Measurements from ENCODE around the gene ADAM12.

Gene ADAM12

GRCh38 chr10:126169899-126170298, 218.4 kb downstream of the ADAM12 start:
- no peak for DNase-seq

- no peak for DNase-seq
These were observed 221.5 kb downstream of the ADAM12 start for GRCh38 chr10:126166797-126167196.

GRCh38 chr10:126165874-126166273, 222.4 kb downstream of the ADAM12 start:
- DNase-seq, result no peak

- DNase-seq, result no peak
These were observed 224.8 kb downstream of the ADAM12 start for GRCh38 chr10:126163506-126163905.

GRCh38 chr10:126161691-126162090, 226.6 kb downstream of the ADAM12 start:
- no peak for DNase-seq

- DNase-seq, result no peak
These were observed 227.2 kb downstream of the ADAM12 start for GRCh38 chr10:126160971-126161630.

GRCh38 chr10:126160571-126160970, 227.7 kb downstream of the ADAM12 start:
- no peak for DNase-seq

GRCh38 chr10:126158133-126158892, 230.0 kb downstream of the ADAM12 start:
- DNase-seq, result no peak

- DNase-seq, result no peak
These were observed 231.1 kb downstream of the ADAM12 start for GRCh38 chr10:126157189-126157588.

GRCh38 chr10:126156503-126156902, 231.8 kb downstream of the ADAM12 start:
- DNase-seq, result no peak

- no peak for DNase-seq
These were observed 232.3 kb downstream of the ADAM12 start for GRCh38 chr10:126156012-126156411.

GRCh38 chr10:126155528-126155927, 232.7 kb downstream of the ADAM12 start:
- no peak for DNase-seq

- DNase-seq, result no peak
These were observed 234.3 kb downstream of the ADAM12 start for GRCh38 chr10:126153711-126154628.

GRCh38 chr10:126147866-126148587, 240.2 kb downstream of the ADAM12 start:
- no peak for DNase-seq

GRCh38 chr10:126146771-126147170, 241.5 kb downstream of the ADAM12 start:
- DNase-seq, result no peak

- DNase-seq, result no peak
These were observed 245.2 kb downstream of the ADAM12 start for GRCh38 chr10:126143117-126143516.

- DNase-seq, result no peak
These were observed 247.5 kb downstream of the ADAM12 start for GRCh38 chr10:126140746-126141273.

GRCh38 chr10:126137562-126138221, 250.6 kb downstream of the ADAM12 start:
- DNase-seq, result no peak

GRCh38 chr10:126135941-126136595, 252.2 kb downstream of the ADAM12 start:
- no peak for DNase-seq

GRCh38 chr10:126135177-126135576, 253.1 kb downstream of the ADAM12 start:
- no peak for DNase-seq

All from activated T-cell treated with anti-CD3 and anti-CD28 coated beads for 4 hours (primary cell).